Measurements from ENCODE around the gene NPFF. TPM values are rescaled to one million over a fixed set of nuclear protein-coding genes. Genes with fewer than 3 reads are reported as not detected.

The NPFF gene
- total RNA-seq, 2 experiments from 2014 or later: not detected

DNA sequence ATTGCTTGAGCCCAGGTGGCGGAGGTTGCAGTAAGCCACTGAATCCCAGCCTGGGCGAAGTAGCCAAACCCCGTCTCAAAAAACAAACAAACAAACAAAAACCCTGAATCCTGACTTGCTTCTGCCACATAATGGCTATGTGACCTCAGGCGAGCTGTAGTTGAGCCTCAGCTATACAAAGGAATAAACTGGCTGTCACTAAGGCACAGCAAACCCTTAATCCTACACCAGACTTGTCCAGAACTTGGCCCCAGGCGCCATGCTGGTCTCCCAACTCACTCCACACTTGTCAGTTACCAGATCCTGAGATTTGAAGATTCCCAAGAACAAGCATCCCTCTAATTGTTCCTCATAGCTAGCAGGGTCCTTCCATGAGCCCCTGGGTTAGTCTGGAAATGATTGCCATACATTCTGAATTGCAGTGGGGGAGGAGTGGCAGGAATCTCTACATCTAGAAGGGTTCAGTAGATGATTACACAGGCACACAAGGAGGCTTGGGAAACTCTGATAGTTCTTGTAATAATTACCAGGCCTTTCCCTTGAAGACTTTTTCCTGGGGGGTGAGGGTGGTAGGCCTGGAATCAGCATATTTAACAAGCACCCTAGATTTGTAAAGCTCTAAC is 17.9 kb downstream of the NPFF start:
- CTCF ChIA-PET: interaction anchor here (1.4 to 1.9 kb wide), 2 partner anchors 11 to 19 kb away, joined by 4 to 5 read pairs; no protein-coding TSS in a partner anchor
- peak overlapping the region; percentile 53 for H3K27ac Mint-ChIP-seq
- POLR2A ChIA-PET: interaction anchor here (0.6 to 5.6 kb wide), 5 partner anchors 11 to 87 kb away, joined by 3 to 53 read pairs (median 3); partner anchors contain the start of genes MAP3K12 and TARBP2

DNA sequence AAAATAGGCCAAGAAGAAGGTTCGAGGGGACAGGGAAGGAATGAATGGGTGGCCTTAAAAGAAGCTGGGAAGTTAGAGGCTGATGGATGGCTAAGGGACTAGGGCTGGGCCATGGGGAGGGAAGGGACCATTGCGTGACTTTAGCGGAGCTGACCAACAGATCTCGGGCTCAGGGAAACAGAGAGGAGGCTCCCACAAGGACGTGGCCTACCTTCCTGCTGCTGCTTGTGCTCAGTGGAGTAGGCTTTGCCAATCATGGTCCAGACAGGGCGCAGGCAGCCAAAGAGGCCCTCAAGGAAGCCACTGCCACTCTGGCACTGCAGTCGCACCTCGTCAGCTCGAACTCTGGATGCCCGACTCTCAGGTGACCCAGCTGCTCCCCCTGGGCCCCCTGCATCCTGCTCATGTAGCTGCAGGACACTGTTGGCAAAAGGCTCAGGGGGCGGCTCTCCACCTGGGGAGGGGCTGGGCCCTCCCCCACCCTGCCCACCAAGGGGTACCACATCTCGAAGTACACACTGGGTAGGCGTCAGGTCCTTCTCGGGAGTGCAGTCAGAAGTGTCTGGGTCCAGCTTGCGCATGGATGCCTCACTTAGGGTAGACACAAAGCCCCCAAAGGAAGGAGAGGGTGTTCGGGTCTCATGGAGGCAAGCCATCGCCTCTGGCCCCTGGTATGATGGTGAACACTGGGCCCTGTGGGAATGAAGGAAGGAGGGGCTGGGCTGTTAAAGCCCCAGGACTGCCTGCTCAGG is 20.4 kb downstream of the NPFF start:
- ChIA-PET CTCF (interaction anchor here (1.2 kb wide), 1 partner anchor 12 kb away, joined by 3 read pairs; no protein-coding TSS in a partner anchor), POLR2A (interaction anchor here (0.8 to 2.7 kb wide), 3 partner anchors 9 to 14 kb away, joined by 3 to 11 read pairs (median 3); partner anchors contain the start of gene TARBP2)
- H3K36me3 ChIP-seq (ENCODE audit: insufficient read depth, low read length): peaks cover 55% of the 10 kb centered on the region

More for the DNA sequence above, 17.9 kb downstream of the NPFF start:
- no peaks in the 10 kb centered on the region for H3K27me3 Mint-ChIP-seq
- ATAC-seq (ENCODE audit: poor library complexity) (no peak), DNase-seq (no peak)
- intact Hi-C loops (cut with DNase I, micrococcal nuclease): no loop called here
- no peak overlapping the region for H3K4me3 ChIP-seq (ENCODE audit: low read length)
- peaks cover 31% of the 10 kb centered on the region for H3K36me3 ChIP-seq (ENCODE audit: insufficient read depth, low read length)
- no peaks in the 10 kb centered on the region for H3K27me3 ChIP-seq (ENCODE audit: control insufficient read depth in 1 of 2, insufficient read depth in 2 of 2, low read length in 2 of 2)
- H3K27ac ChIP-seq (ENCODE audit: low read depth in 1 of 2, low read length in 2 of 2): no peak overlapping the region
- peaks cover 27% of the 10 kb centered on the region for H3K4me1 ChIP-seq (ENCODE audit: insufficient read depth, low read length)
- no peaks in the 10 kb centered on the region for H3K9me3 ChIP-seq (ENCODE audit: control insufficient read depth in 1 of 2, insufficient read depth in 1 of 2, low read length in 2 of 2)
- H3K4me1 Mint-ChIP-seq (ENCODE audit: low read depth): peaks cover 31% of the 10 kb centered on the region
- TF ChIP-seq, protein P1, sequence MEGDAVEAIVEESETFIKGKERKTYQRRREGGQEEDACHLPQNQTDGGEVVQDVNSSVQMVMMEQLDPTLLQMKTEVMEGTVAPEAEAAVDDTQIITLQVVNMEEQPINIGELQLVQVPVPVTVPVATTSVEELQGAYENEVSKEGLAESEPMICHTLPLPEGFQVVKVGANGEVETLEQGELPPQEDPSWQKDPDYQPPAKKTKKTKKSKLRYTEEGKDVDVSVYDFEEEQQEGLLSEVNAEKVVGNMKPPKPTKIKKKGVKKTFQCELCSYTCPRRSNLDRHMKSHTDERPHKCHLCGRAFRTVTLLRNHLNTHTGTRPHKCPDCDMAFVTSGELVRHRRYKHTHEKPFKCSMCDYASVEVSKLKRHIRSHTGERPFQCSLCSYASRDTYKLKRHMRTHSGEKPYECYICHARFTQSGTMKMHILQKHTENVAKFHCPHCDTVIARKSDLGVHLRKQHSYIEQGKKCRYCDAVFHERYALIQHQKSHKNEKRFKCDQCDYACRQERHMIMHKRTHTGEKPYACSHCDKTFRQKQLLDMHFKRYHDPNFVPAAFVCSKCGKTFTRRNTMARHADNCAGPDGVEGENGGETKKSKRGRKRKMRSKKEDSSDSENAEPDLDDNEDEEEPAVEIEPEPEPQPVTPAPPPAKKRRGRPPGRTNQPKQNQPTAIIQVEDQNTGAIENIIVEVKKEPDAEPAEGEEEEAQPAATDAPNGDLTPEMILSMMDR (IDR thresholded peaks at IDR 0.05): no peak
- H3K36me3 Mint-ChIP-seq (ENCODE audit: low read depth): peaks cover 37% of the 10 kb centered on the region
- H3K9me3 Mint-ChIP-seq: no peaks in the 10 kb centered on the region
- H3K4me3 Mint-ChIP-seq: peak overlapping the region; percentile 7

More for the DNA sequence above, 20.4 kb downstream of the NPFF start:
- peaks cover 7% of the 10 kb centered on the region for H3K4me1 ChIP-seq (ENCODE audit: insufficient read depth, low read length)
- TF ChIP-seq, protein P1 (IDR thresholded peaks at IDR 0.05): no peak
- no peaks in the 10 kb centered on the region for H3K27me3 Mint-ChIP-seq
- peak in 1 of 14 experiments; percentile 33 for DNase-seq
- no peak overlapping the region for H3K27ac ChIP-seq (ENCODE audit: low read depth in 1 of 2, low read length in 2 of 2)
- peaks cover 47% of the 10 kb centered on the region for H3K36me3 Mint-ChIP-seq (ENCODE audit: low read depth)
- H3K4me3 ChIP-seq (ENCODE audit: low read length): no peak overlapping the region
- peak overlapping the region; percentile 30 for H3K27ac Mint-ChIP-seq
- no peak for ATAC-seq (ENCODE audit: poor library complexity)
- intact Hi-C loops (cut with DNase I, micrococcal nuclease): no loop called here
- no peaks in the 10 kb centered on the region for H3K9me3 Mint-ChIP-seq
- H3K4me3 Mint-ChIP-seq: no peak overlapping the region
- peaks cover 12% of the 10 kb centered on the region for H3K4me1 Mint-ChIP-seq (ENCODE audit: low read depth)
- no peaks in the 10 kb centered on the region for H3K9me3 ChIP-seq (ENCODE audit: control insufficient read depth in 1 of 2, insufficient read depth in 1 of 2, low read length in 2 of 2)
- H3K27me3 ChIP-seq (ENCODE audit: control insufficient read depth in 1 of 2, insufficient read depth in 2 of 2, low read length in 2 of 2): no peaks in the 10 kb centered on the region

Measured in CD4-positive, alpha-beta T cell (primary cell).